Midbrain (tissue), 1 donor: Measurements from ENCODE around the gene GRXCR2.
"Not testable (repeated sequence)": the region's sequence is repeated elsewhere in the genome, so short reads cannot be mapped to it uniquely, and the experiment has no call there.

ENCODE experiments used
- DNase-seq: peaks from one replicate; lab custom pipeline; 2025; lab: John Stamatoyannopoulos, UW

The GRXCR2 gene

GRCh38 chr5:145874765-145875164, 2.0 kb upstream of the GRXCR2 start:
- no peak for DNase-seq

- DNase-seq, result no peak
Observed at GRCh38 chr5:145872486-145872885, 328 bp downstream of the GRXCR2 start.

- no peak for DNase-seq
Observed at GRCh38 chr5:145869753-145870152, 3.1 kb downstream of the GRXCR2 start.

GRCh38 chr5:145867806-145868205, 5.0 kb downstream of the GRXCR2 start:
- no peak for DNase-seq

GRCh38 chr5:145864432-145864831, 8.4 kb downstream of the GRXCR2 start:
- DNase-seq, result not testable (repeated sequence)

- no peak for DNase-seq
Observed at GRCh38 chr5:145863003-145863402, 9.8 kb downstream of the GRXCR2 start.

- DNase-seq, result no peak
Observed at GRCh38 chr5:145859897-145860296, 12.9 kb downstream of the GRXCR2 start.

- no peak for DNase-seq
Observed at GRCh38 chr5:145859453-145859852, 13.4 kb downstream of the GRXCR2 start.

- DNase-seq, result no peak
Observed at GRCh38 chr5:145858959-145859358, 13.9 kb downstream of the GRXCR2 start.

GRCh38 chr5:145856285-145856818, 16.5 kb downstream of the GRXCR2 start:
- no peak for DNase-seq

- DNase-seq, result no peak
Observed at GRCh38 chr5:145855763-145856267, 17.0 kb downstream of the GRXCR2 start.

GRCh38 chr5:145854651-145855258, 18.1 kb downstream of the GRXCR2 start:
- DNase-seq, result no peak

GRCh38 chr5:145853781-145854376, 18.9 kb downstream of the GRXCR2 start:
- DNase-seq, result no peak

- no peak for DNase-seq
Observed at GRCh38 chr5:145852990-145853389, 19.8 kb downstream of the GRXCR2 start.

- no peak for DNase-seq
Observed at GRCh38 chr5:145848854-145849253, 24.0 kb downstream of the GRXCR2 start.

- DNase-seq, result no peak
Observed at GRCh38 chr5:145847499-145848497, 25.0 kb downstream of the GRXCR2 start.

GRCh38 chr5:145846081-145846480, 26.7 kb downstream of the GRXCR2 start:
- DNase-seq, result no peak

GRCh38 chr5:145841299-145841698, 31.5 kb downstream of the GRXCR2 start:
- DNase-seq, result no peak

GRCh38 chr5:145840458-145841132, 32.2 kb downstream of the GRXCR2 start:
- no peak for DNase-seq

GRCh38 chr5:145838276-145838675, 34.5 kb downstream of the GRXCR2 start:
- no peak for DNase-seq

GRCh38 chr5:145836241-145836640, 36.6 kb downstream of the GRXCR2 start:
- not testable (repeated sequence) for DNase-seq

- no peak for DNase-seq
Observed at GRCh38 chr5:145835848-145836239, 37.0 kb downstream of the GRXCR2 start.
